H1 (cell line): ENCODE results near the gene INHBA. TPM values are rescaled to one million over a fixed set of nuclear protein-coding genes. Genes with fewer than 3 reads are reported as not detected.

Experiments used
- CTCF ChIA-PET: fragments of 300-600 bp; sonication (Branson Sonifier 250); formaldehyde crosslinking; loops from one replicate; lab custom pipeline; 2021; ENCODE audit not compliant: partially characterized antibody; lab: Charles Lee
- POLR2A ChIA-PET: fragments of 300-600 bp; sonication (Branson Sonifier 250); formaldehyde crosslinking; loops from one replicate; lab custom pipeline; 2021; ENCODE audit warnings: inconsistent platforms; ENCODE audit not compliant: partially characterized antibody; lab: Charles Lee
- DNase-seq, 2 experiments: peaks; one replicate each; pipeline versions ENCODE4 v3.0.0 to v3.0.0-alpha.2; 2010 to 2022; ENCODE audit warnings: low spot score in 2 of 2, low read depth in 1 of 2, mixed read lengths in 1 of 2
- FAIRE-seq: peaks from 2 replicates; lab custom pipeline; 2011; peaks lifted over from hg19 to GRCh38; lab: Jason Lieb, UNC
- H2AFZ ChIP-seq: 2 replicates; pipeline ENCODE4 v1.8.1; 2012; ENCODE audit warnings: low read length, inconsistent platforms
- H2AK5ac ChIP-seq: 2 replicates; pipeline ENCODE4 v1.6.1; 2013; ENCODE audit warnings: low read depth, low read length
- H2BK120ac ChIP-seq: replicated peaks from 2 replicates; pipeline ENCODE3; 2013; ENCODE audit warnings: low read depth, low read length, inconsistent platforms
- H2BK12ac ChIP-seq: 2 replicates; pipeline ENCODE4 v1.6.1; 2013; ENCODE audit warnings: low read depth, low read length
- H2BK15ac ChIP-seq: 2 replicates; pipeline ENCODE4 v1.6.1; 2013; ENCODE audit warnings: low read length
- H2BK20ac ChIP-seq: 2 replicates; pipeline ENCODE4 v1.6.1; 2013; ENCODE audit warnings: low read length
- H2BK5ac ChIP-seq: 2 replicates; pipeline ENCODE4 v1.6.1; 2013; ENCODE audit warnings: low read depth, low read length
- H3K14ac ChIP-seq: 2 replicates; pipeline ENCODE4 v1.6.1; 2013; ENCODE audit warnings: inconsistent platforms; ENCODE audit not compliant: insufficient read length
- H3K18ac ChIP-seq: 2 replicates; pipeline ENCODE4 v1.6.1; 2013; ENCODE audit warnings: low read length; ENCODE audit errors: extremely low read depth
- H3K23ac ChIP-seq: 2 replicates; pipeline ENCODE4 v1.6.1; 2013; ENCODE audit warnings: inconsistent platforms; ENCODE audit not compliant: insufficient read length
- H3K23me2 ChIP-seq: 2 replicates; pipeline ENCODE4 v1.6.1; 2013; ENCODE audit warnings: low read depth, low read length
- H3K27ac ChIP-seq: 2 replicates; pipeline ENCODE4 v1.6.1; 2011; ENCODE audit warnings: low read depth, low read length, inconsistent platforms
- H3K27me3 ChIP-seq, 4 experiments: replicated peaks in 1 of 4; 1 replicate in 1 of 4; 2 replicates in 3 of 4; pipeline versions ENCODE4 v1.6.1 to v1.8.1; 2011 to 2013; ENCODE audit warnings: low read length in 3 of 4, mild to moderate bottlenecking in 3 of 4, inconsistent platforms in 2 of 4, mixed read lengths in 2 of 4, moderate library complexity in 1 of 4; ENCODE audit not compliant: control insufficient read depth in 3 of 4, insufficient read depth in 3 of 4; ENCODE audit errors: extremely low read depth in 1 of 4
- H3K36me3 ChIP-seq, 4 experiments: 2 replicates each; pipeline versions ENCODE4 v1.6.1 to v1.8.1; 2011 to 2013; ENCODE audit warnings: mild to moderate bottlenecking in 4 of 4, low read length in 3 of 4, moderate library complexity in 2 of 4, control low read depth in 1 of 4, inconsistent platforms in 1 of 4; ENCODE audit not compliant: insufficient read depth in 4 of 4, control insufficient read depth in 2 of 4
- H3K4ac ChIP-seq: replicated peaks from 2 replicates; pipeline ENCODE3; 2013; ENCODE audit warnings: low read length, low read depth, mixed read lengths, inconsistent platforms; ENCODE audit not compliant: insufficient read length
- H3K4me1 ChIP-seq, 4 experiments: replicated peaks in 1 of 4; 1 replicate in 1 of 4; 2 replicates in 3 of 4; pipeline versions ENCODE4 v1.6.1 to v1.8.1; 2011 to 2013; ENCODE audit warnings: low read length in 3 of 4, inconsistent platforms in 2 of 4, mixed read lengths in 1 of 4; ENCODE audit not compliant: insufficient read depth in 4 of 4, control insufficient read depth in 3 of 4
- H3K4me2 ChIP-seq, 2 experiments: 2 replicates each; pipeline versions ENCODE4 v1.6.1 to v1.8.1; 2011 to 2013; ENCODE audit warnings: low read depth in 2 of 2, low read length in 2 of 2, control low read depth in 1 of 2, inconsistent platforms in 1 of 2, mild to moderate bottlenecking in 1 of 2; ENCODE audit not compliant: insufficient read depth in 1 of 2
- H3K4me3 ChIP-seq, 4 experiments: fragments of 200-600, 300-600 bp in 1 of 4; sonication (generic), shearing (Covaris generic), sonication (Bioruptor Twin) in 1 of 4; 2 replicates each; pipeline versions ENCODE4 v1.5.1 to v1.8.1; 2011 to 2016; ENCODE audit warnings: low read length in 4 of 4, low read depth in 3 of 4, control low read depth in 2 of 4, inconsistent platforms in 2 of 4, mild to moderate bottlenecking in 2 of 4, mixed read lengths in 1 of 4, moderate library complexity in 1 of 4; ENCODE audit not compliant: insufficient read depth in 2 of 4; ENCODE audit errors: extremely low read depth in 1 of 4
- H3K56ac ChIP-seq: replicated peaks from 2 replicates; pipeline ENCODE3; 2013; ENCODE audit warnings: low read depth, mild to moderate bottlenecking, mixed read lengths, low read length, inconsistent platforms; ENCODE audit not compliant: insufficient read length
- H3K79me1 ChIP-seq: 2 replicates; pipeline ENCODE4 v1.6.1; 2013; ENCODE audit warnings: low read depth, low read length, control low read depth
- H3K79me2 ChIP-seq, 2 experiments: 2 replicates each; pipeline versions ENCODE4 v1.6.1 to v1.8.1; 2012 to 2013; ENCODE audit warnings: low read length in 2 of 2, mild to moderate bottlenecking in 2 of 2, inconsistent platforms in 1 of 2; ENCODE audit not compliant: insufficient read depth in 2 of 2, control insufficient read depth in 1 of 2
- H3K9ac ChIP-seq, 4 experiments: replicated peaks in 1 of 4; 1 replicate in 1 of 4; 2 replicates in 3 of 4; pipeline versions ENCODE4 v1.6.1 to v1.8.1; 2011 to 2013; ENCODE audit warnings: low read depth in 3 of 4, low read length in 3 of 4, control low read depth in 2 of 4, mild to moderate bottlenecking in 2 of 4, moderate library complexity in 2 of 4, inconsistent platforms in 1 of 4; ENCODE audit errors: extremely low read depth in 1 of 4
- H3K9me3 ChIP-seq, 2 experiments: 2 replicates each; pipeline versions ENCODE4 v1.6.1 to v1.8.1; 2012 to 2013; ENCODE audit warnings: mild to moderate bottlenecking in 2 of 2, moderate library complexity in 2 of 2, control low read depth in 1 of 2, inconsistent platforms in 1 of 2, low read depth in 1 of 2, low read length in 1 of 2, mixed read lengths in 1 of 2; ENCODE audit not compliant: insufficient read depth in 2 of 2
- H4K20me1 ChIP-seq, 2 experiments: replicated peaks in 1 of 2; 2 replicates each; pipeline versions ENCODE3 to v1.8.1; 2011 to 2013; ENCODE audit warnings: inconsistent platforms in 2 of 2, low read length in 2 of 2, mild to moderate bottlenecking in 1 of 2; ENCODE audit not compliant: insufficient read depth in 2 of 2, control insufficient read depth in 1 of 2
- H4K5ac ChIP-seq: 2 replicates; pipeline ENCODE4 v1.6.1; 2013; ENCODE audit warnings: low read length, low read depth, mixed read lengths, inconsistent platforms; ENCODE audit not compliant: insufficient read length
- H4K8ac ChIP-seq: 2 replicates; pipeline ENCODE4 v1.8.0; 2013; ENCODE audit warnings: mild to moderate bottlenecking, moderate library complexity, low read length, inconsistent platforms; ENCODE audit not compliant: insufficient read depth; ENCODE audit errors: extremely low read depth
- H4K91ac ChIP-seq: replicated peaks from 2 replicates; pipeline ENCODE3; 2013; ENCODE audit warnings: low read length, mixed read lengths, inconsistent platforms; ENCODE audit not compliant: insufficient read length
- BCL11A ChIP-seq, 2 experiments: IDR thresholded peaks; one replicate each; pipeline ENCODE4 v1.6.1; 2011; ENCODE audit warnings: low read depth in 2 of 2, low read length in 2 of 2, mild to moderate bottlenecking in 2 of 2
- CBX8 ChIP-seq: fragments of 300-800, 300-1000 bp; sonication (generic); IDR thresholded peaks from 2 replicates; pipeline ENCODE4 v1.7.1; 2016; ENCODE audit warnings: low read depth, low read length, borderline replicate concordance
- CEBPB ChIP-seq: IDR thresholded peaks from 2 replicates; pipeline ENCODE4 v1.6.1; 2012; ENCODE audit warnings: low read depth, low read length
- CHD1 ChIP-seq: IDR thresholded peaks from 2 replicates; pipeline ENCODE4 v1.6.1; 2012; ENCODE audit warnings: low read depth, low read length, improper control_type of control experiment
- EGR1 ChIP-seq: IDR thresholded peaks from 2 replicates; pipeline ENCODE4 v1.6.1; 2011; ENCODE audit warnings: low read depth, low read length, borderline replicate concordance
- GABPA ChIP-seq: IDR thresholded peaks from 2 replicates; pipeline ENCODE4 v1.6.1; 2011; ENCODE audit warnings: mild to moderate bottlenecking, low read length, moderate library complexity, borderline replicate concordance; ENCODE audit not compliant: insufficient read depth
- GTF2F1 ChIP-seq: IDR thresholded peaks from 2 replicates; pipeline ENCODE4 v1.6.1; 2012; ENCODE audit warnings: low read depth, low read length, improper control_type of control experiment, borderline replicate concordance
- KDM1A ChIP-seq: fragments of 200-600, 300-600 bp; sonication (generic); IDR thresholded peaks from 2 replicates; pipeline ENCODE4 v1.7.1; 2016; ENCODE audit warnings: mild to moderate bottlenecking, low read length, borderline replicate concordance
- MAFK ChIP-seq: IDR thresholded peaks from 2 replicates; pipeline ENCODE4 v1.6.1; 2012; ENCODE audit warnings: low read depth, mild to moderate bottlenecking, improper control_type of control experiment, low read length
- NRF1 ChIP-seq: IDR thresholded peaks from 2 replicates; pipeline ENCODE4 v1.6.1; 2011; ENCODE audit warnings: mild to moderate bottlenecking, low read depth, low read length, improper control_type of control experiment
- POLR2A ChIP-seq, 2 experiments: IDR thresholded peaks; 1 replicate in 1 of 2; 2 replicates in 1 of 2; pipeline ENCODE4 v1.6.1; 2011; ENCODE audit warnings: low read depth in 2 of 2, low read length in 2 of 2, mild to moderate bottlenecking in 2 of 2; ENCODE audit errors: control extremely low read depth in 1 of 2
- RFX5 ChIP-seq: IDR thresholded peaks from 2 replicates; pipeline ENCODE4 v1.6.1; 2011; ENCODE audit warnings: low read depth, low read length, improper control_type of control experiment, borderline replicate concordance
- RNF2 ChIP-seq: fragments of 200-900, 300-1000 bp; sonication (generic); IDR thresholded peaks from 2 replicates; pipeline ENCODE4 v1.7.1; 2016; ENCODE audit warnings: borderline replicate concordance, low read depth, mild to moderate bottlenecking, antibody characterized with exemption, low read length; ENCODE audit not compliant: poor library complexity, severe bottlenecking; ENCODE audit errors: missing control alignments
- SIX5 ChIP-seq: IDR thresholded peaks from 2 replicates; pipeline ENCODE4 v1.6.1; 2011; ENCODE audit warnings: mild to moderate bottlenecking, low read depth, low read length
- SP4 ChIP-seq: IDR thresholded peaks from 2 replicates; pipeline ENCODE4 v1.6.1; 2012; ENCODE audit warnings: low read length, inconsistent platforms
- YY1 ChIP-seq: IDR thresholded peaks from 2 replicates; pipeline ENCODE4 v1.6.1; 2011; ENCODE audit warnings: low read depth, mild to moderate bottlenecking, low read length
- ZNF274 ChIP-seq: IDR thresholded peaks from 2 replicates; pipeline ENCODE4 v1.7.0; 2012; ENCODE audit warnings: low read length, borderline replicate concordance; ENCODE audit errors: extremely low read depth
- polyA plus RNA-seq, 7 experiments: library from polyadenylated mRNA; depleted of rRNA in 3 of 7; stranded (reverse) in 5 of 7; unstranded in 2 of 7; fragments of >200 nt in 5 of 7; fragments of 200-250 nt in 2 of 7; gene quantifications; 1 replicate in 5 of 7; 2 replicates in 1 of 7; 4 replicates in 1 of 7; pipeline versions ENCODE4 v1.2.1 to v1.2.3, GENCODE V29; 2011 to 2013; ENCODE audit warnings: missing spikeins in 2 of 7, mixed read lengths in 2 of 7
- total RNA-seq: library from RNA; stranded (reverse); fragmentation: NEBNext Ultra II Directional; extraction: Animal tissue kit (Norgen Biotek cat#: 25700); gene quantifications from 2 replicates; pipeline ENCODE4 v1.2.1, GENCODE V29; 2021

The INHBA gene
- total and polyA plus RNA-seq, 2 of the 8 experiments (the other 6 are each of a cell fraction or from before 2014, with no cell fraction given), result 1.1 to 2.7 TPM

DNA sequence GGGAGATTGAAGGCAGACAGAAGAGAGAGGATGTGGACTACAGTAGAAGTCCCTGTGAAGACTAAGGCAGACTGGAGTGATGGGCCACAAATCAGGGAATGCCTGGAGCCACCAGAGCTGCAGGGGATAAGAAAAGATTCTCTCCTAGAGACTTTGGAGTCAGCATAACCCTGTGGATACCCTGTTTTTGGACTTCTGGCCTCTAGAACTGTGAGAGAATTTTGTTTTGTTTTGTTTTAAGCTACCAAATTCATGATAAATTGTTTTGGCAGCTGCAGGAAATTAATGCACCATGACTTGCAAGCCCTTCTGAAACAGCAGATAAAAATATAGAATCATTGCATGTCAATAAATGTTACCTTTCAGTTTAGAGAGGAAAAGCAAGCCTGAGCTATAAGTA, 41.3 kb downstream of the INHBA start:
- no peak overlapping the region for H2AFZ ChIP-seq

More for the DNA sequence above, 41.3 kb downstream of the INHBA start:
- no peak overlapping the region for H3K56ac ChIP-seq
- H3K4me2 ChIP-seq, result no peak overlapping the region
- no peak overlapping the region for H4K8ac ChIP-seq
- peaks cover 0 to 5% (median 0%) of the 10 kb centered on the region in 4 experiments; a peak in 1 of 7 replicates for H3K4me1 ChIP-seq
- no peak overlapping the region for H3K27ac ChIP-seq
- FAIRE-seq (no peak), DNase-seq (no peak)
- H4K91ac ChIP-seq, result no peak overlapping the region
- no peak overlapping the region for H3K18ac ChIP-seq
- H4K5ac ChIP-seq, result no peak overlapping the region
- no peaks in the 10 kb centered on the region for H3K23me2 ChIP-seq
- no peak overlapping the region for H3K4ac ChIP-seq
- no peak overlapping the region for H3K14ac ChIP-seq
- H3K9me3 ChIP-seq, result no peaks in the 10 kb centered on the region
- no peak overlapping the region for H2BK120ac ChIP-seq
- no peak overlapping the region for H2BK20ac ChIP-seq
- no peak overlapping the region for H2BK15ac ChIP-seq
- H2AK5ac ChIP-seq, result no peak overlapping the region
- H3K9ac ChIP-seq, result no peak overlapping the region
- H3K23ac ChIP-seq, result no peak overlapping the region
- no peaks in the 10 kb centered on the region for H3K79me1 ChIP-seq
- H3K36me3 ChIP-seq, result no peaks in the 10 kb centered on the region
- CTCF ChIA-PET, result interaction anchor here (0.7 to 1.1 kb wide), 4 partner anchors 20 to 420 kb away, joined by 3 to 5 read pairs (median 4); no protein-coding TSS in a partner anchor
- H2BK5ac ChIP-seq, result no peak overlapping the region
- TF ChIP-seq POLR2A (IDR thresholded peaks at IDR 0.05; ENCODE audit: control extremely low read depth in 1 of 2, low read depth in 2 of 2, low read length in 2 of 2) (no peak), GABPA (no peak), BCL11A (IDR thresholded peaks at IDR 0.05; ENCODE audit: low read depth in 2 of 2, low read length in 2 of 2) (no peak), CEBPB (no peak), SIX5 (no peak), CHD1 (no peak), GTF2F1 (no peak), EGR1 (no peak), RNF2 (no peak), YY1 (no peak), KDM1A (no peak), SP4 (no peak), NRF1 (no peak), ZNF274 (no peak), RFX5 (no peak), CBX8 (no peak), MAFK (no peak)
- peaks cover 0 to 1% (median 0%) of the 10 kb centered on the region in 4 experiments; a peak in 1 of 7 replicates for H3K27me3 ChIP-seq
- H3K4me3 ChIP-seq, result no peak overlapping the region
- no peaks in the 10 kb centered on the region for H4K20me1 ChIP-seq
- H2BK12ac ChIP-seq, result no peak overlapping the region
- no peaks in the 10 kb centered on the region for H3K79me2 ChIP-seq
- POLR2A ChIA-PET, result no interaction called here
